SU-DHL-6 (cell line): ENCODE data around the gene CD300E.

Experiments used
- CTCF ChIP-seq: fragments of 200-600 bp; sonication (generic); IDR thresholded peaks from one replicate; pipeline ENCODE4 v1.5.1; 2017; ENCODE audit warnings: antibody characterized with exemption, mild to moderate bottlenecking, low read length, moderate library complexity; ENCODE audit not compliant: insufficient read depth, poor library complexity, severe bottlenecking
- EZH2phosphoT487 ChIP-seq: fragments of 200-600 bp; sonication (generic), shearing (Covaris generic); conservative IDR thresholded peaks from 2 replicates; pipeline ENCODE4 v1.6.1; 2018; ENCODE audit warnings: mild to moderate bottlenecking, antibody characterized with exemption, low read length, moderate library complexity, mixed read lengths

GRCh38 chr17:74637265-74637664 lies 13.7 kb upstream of the CD300E start:
- no peak for TF ChIP-seq CTCF
- no peak for TF ChIP-seq EZH2phosphoT487
